MM.1S (cell line): ENCODE measurements around the gene C3.

ENCODE experiments used
- DNase-seq: peaks from one replicate; pipeline ENCODE4 v3.0.0-alpha.2; 2015
- H2AFZ ChIP-seq: fragments of 300-600 bp; sonication (generic); 2 replicates; pipeline ENCODE4 v1.6.0; 2016; ENCODE audit warnings: antibody characterized with exemption, low read length
- H3F3A ChIP-seq: fragments of 300-600 bp; sonication (generic); 2 replicates; pipeline ENCODE4 v1.6.1; 2016; ENCODE audit warnings: mild to moderate bottlenecking, antibody characterized with exemption, low read length, moderate library complexity, mixed read lengths; ENCODE audit not compliant: insufficient read depth
- H3K27ac ChIP-seq: fragments of 300-600 bp; sonication (generic); 2 replicates; pipeline ENCODE4 v1.5.1; 2016; ENCODE audit warnings: mild to moderate bottlenecking, low read length
- H3K27me3 ChIP-seq: fragments of 300-600 bp; sonication (generic); replicated peaks from 2 replicates; pipeline ENCODE4 v1.6.0; 2016; ENCODE audit warnings: low read length; ENCODE audit not compliant: insufficient read depth
- H3K36me3 ChIP-seq: fragments of 300-600 bp; sonication (generic); replicated peaks from 2 replicates; pipeline ENCODE4 v1.6.1; 2016; ENCODE audit warnings: mild to moderate bottlenecking, low read length, mixed read lengths; ENCODE audit not compliant: insufficient read depth
- H3K4me1 ChIP-seq: fragments of 300-600 bp; sonication (generic); 2 replicates; pipeline ENCODE4 v1.6.1; 2016; ENCODE audit warnings: low read length, mixed read lengths
- H3K4me2 ChIP-seq: fragments of 300-600 bp; sonication (generic); 2 replicates; pipeline ENCODE4 v1.6.0; 2016; ENCODE audit warnings: low read depth, low read length
- H3K4me3 ChIP-seq: fragments of 300-600 bp; sonication (generic); 2 replicates; pipeline ENCODE4 v1.5.1; 2016; ENCODE audit warnings: low read length, mixed read lengths
- H3K79me2 ChIP-seq: fragments of 300-600 bp; sonication (generic); 2 replicates; pipeline ENCODE4 v1.6.1; 2016; ENCODE audit warnings: mixed run types, low read length, mixed read lengths
- H3K9ac ChIP-seq: fragments of 300-600 bp; sonication (generic); 2 replicates; pipeline ENCODE4 v1.6.1; 2016; ENCODE audit warnings: low read length, mixed read lengths
- H3K9me2 ChIP-seq: fragments of 300-600 bp; sonication (generic); replicated peaks from 2 replicates; pipeline ENCODE4 v1.6.1; 2016; ENCODE audit warnings: mild to moderate bottlenecking, low read length, mixed read lengths; ENCODE audit not compliant: insufficient read depth
- H3K9me3 ChIP-seq: fragments of 300-600 bp; sonication (generic); replicated peaks from 2 replicates; pipeline ENCODE4 v1.6.1; 2016; ENCODE audit warnings: mild to moderate bottlenecking, low read length, mixed read lengths; ENCODE audit not compliant: insufficient read depth
- H4K20me1 ChIP-seq: fragments of 300-600 bp; sonication (generic); 2 replicates; pipeline ENCODE4 v1.6.1; 2016; ENCODE audit warnings: mild to moderate bottlenecking, low read length, moderate library complexity, mixed read lengths; ENCODE audit not compliant: insufficient read depth
- EZH2 ChIP-seq: fragments of 300-600 bp; sonication (generic); optimal IDR thresholded peaks from 2 replicates; pipeline ENCODE3; 2017; ENCODE audit warnings: low read depth, mild to moderate bottlenecking, antibody characterized with exemption, low read length, mixed read lengths
- EZH2phosphoT487 ChIP-seq: fragments of 300-600 bp; sonication (generic); IDR thresholded peaks from 2 replicates; pipeline ENCODE4 v1.6.1; 2018; ENCODE audit warnings: antibody characterized with exemption, low read length
- TF ChIP-seq, protein P1 (sequence below): fragments of 300-600 bp; sonication (generic); IDR thresholded peaks from 2 replicates; pipeline ENCODE4 v1.5.1; 2016; ENCODE audit warnings: antibody characterized with exemption, low read length, mixed read lengths

The C3 gene

DNA sequence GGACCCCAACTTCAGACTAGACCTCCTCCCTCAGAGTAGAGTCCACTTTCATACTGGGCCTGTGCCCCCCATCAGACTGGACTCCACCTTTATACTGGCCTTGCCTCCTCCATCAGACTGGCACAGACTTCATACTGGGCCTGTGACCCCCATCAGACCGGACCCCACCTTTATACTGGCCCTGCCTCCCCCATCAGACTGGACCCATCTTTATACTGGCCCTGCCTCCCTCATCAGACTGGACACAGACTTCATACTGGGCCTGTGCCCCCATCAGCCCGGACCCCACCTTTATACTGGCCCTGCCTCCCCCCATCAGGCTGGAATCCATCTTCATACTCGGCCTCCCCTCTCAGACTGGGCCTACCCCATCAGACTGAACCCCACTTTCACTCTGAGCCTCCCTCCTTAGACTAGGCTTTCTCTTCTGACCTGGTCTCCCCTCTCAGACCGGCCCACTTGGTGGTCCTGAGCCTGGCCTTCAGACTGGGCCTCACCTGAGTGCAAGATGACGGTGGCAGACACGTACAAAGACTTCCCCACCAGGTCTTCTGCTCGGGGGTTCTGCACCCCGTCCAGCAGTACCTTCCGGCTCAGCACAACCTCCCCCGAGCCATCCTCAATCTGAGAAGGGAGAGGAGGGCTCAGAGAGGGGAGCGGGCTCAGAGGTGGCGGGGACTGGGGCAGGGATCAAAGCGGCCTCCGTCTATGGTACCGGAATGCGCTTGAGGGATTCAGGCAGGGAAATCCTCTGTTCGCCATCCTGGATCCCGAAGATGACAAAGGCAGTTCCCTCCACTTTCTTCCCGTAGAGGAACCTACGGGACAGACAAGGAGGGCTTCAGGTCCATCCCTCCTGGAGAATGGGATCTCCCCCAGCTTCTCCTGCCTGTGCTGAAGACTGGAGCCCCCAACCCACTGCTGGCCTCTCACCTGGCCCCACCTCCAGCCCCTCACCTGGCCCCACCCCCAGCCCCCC lies 7.5 kb downstream of the C3 start:
- no peak overlapping the region for H3K9ac ChIP-seq
- no peaks in the 10 kb centered on the region for H3K4me1 ChIP-seq
- H3K79me2 ChIP-seq, result no peaks in the 10 kb centered on the region
- no peak overlapping the region for H2AFZ ChIP-seq
- no peaks in the 10 kb centered on the region for H3K9me3 ChIP-seq
- H3K4me3 ChIP-seq, result no peak overlapping the region
- H3K9me2 ChIP-seq, result no peaks in the 10 kb centered on the region
- H3K27ac ChIP-seq, result no peak overlapping the region
- H3K27me3 ChIP-seq, result peaks cover 78% of the 10 kb centered on the region
- H3K36me3 ChIP-seq, result no peaks in the 10 kb centered on the region
- H3F3A ChIP-seq, result no peaks in the 10 kb centered on the region
- no peaks in the 10 kb centered on the region for H4K20me1 ChIP-seq
- no peak overlapping the region for H3K4me2 ChIP-seq
- TF ChIP-seq, protein P1, sequence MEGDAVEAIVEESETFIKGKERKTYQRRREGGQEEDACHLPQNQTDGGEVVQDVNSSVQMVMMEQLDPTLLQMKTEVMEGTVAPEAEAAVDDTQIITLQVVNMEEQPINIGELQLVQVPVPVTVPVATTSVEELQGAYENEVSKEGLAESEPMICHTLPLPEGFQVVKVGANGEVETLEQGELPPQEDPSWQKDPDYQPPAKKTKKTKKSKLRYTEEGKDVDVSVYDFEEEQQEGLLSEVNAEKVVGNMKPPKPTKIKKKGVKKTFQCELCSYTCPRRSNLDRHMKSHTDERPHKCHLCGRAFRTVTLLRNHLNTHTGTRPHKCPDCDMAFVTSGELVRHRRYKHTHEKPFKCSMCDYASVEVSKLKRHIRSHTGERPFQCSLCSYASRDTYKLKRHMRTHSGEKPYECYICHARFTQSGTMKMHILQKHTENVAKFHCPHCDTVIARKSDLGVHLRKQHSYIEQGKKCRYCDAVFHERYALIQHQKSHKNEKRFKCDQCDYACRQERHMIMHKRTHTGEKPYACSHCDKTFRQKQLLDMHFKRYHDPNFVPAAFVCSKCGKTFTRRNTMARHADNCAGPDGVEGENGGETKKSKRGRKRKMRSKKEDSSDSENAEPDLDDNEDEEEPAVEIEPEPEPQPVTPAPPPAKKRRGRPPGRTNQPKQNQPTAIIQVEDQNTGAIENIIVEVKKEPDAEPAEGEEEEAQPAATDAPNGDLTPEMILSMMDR, result no peak
- TF ChIP-seq EZH2phosphoT487 (no peak), EZH2 (no peak)
- no peak for DNase-seq

DNA sequence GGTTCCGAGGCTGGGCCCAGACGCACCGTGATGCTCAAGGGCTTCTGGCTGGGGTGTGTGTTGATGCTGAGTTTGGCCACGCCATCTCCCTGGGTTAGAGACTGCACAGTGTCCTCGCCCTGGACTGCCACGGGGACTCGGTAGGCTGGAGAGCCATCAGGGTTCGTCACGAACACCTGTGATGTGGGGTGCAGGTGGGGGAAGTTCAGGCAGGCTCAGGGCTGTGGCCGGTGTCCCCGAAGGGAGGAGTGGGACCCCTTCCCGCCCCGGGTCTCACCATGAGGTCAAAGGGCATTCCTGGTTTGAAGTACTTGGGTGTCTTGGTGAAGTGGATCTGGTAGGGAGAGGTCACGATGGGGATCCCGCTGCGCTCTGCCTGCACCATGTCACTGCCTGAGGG lies 8.2 kb downstream of the C3 start:
- no peak overlapping the region for H2AFZ ChIP-seq
- no peaks in the 10 kb centered on the region for H3K9me3 ChIP-seq
- no peaks in the 10 kb centered on the region for H4K20me1 ChIP-seq
- H3K4me3 ChIP-seq, result no peak overlapping the region
- H3F3A ChIP-seq, result no peaks in the 10 kb centered on the region
- no peak overlapping the region for H3K4me2 ChIP-seq
- no peak for DNase-seq
- no peak overlapping the region for H3K27ac ChIP-seq
- TF ChIP-seq, protein P1, result no peak
- no peak for TF ChIP-seq EZH2
- no peak for TF ChIP-seq EZH2phosphoT487
- H3K9me2 ChIP-seq, result no peaks in the 10 kb centered on the region
- no peaks in the 10 kb centered on the region for H3K36me3 ChIP-seq
- H3K4me1 ChIP-seq, result no peaks in the 10 kb centered on the region
- H3K27me3 ChIP-seq, result peaks cover 82% of the 10 kb centered on the region
- no peaks in the 10 kb centered on the region for H3K79me2 ChIP-seq
- H3K9ac ChIP-seq, result no peak overlapping the region

DNA sequence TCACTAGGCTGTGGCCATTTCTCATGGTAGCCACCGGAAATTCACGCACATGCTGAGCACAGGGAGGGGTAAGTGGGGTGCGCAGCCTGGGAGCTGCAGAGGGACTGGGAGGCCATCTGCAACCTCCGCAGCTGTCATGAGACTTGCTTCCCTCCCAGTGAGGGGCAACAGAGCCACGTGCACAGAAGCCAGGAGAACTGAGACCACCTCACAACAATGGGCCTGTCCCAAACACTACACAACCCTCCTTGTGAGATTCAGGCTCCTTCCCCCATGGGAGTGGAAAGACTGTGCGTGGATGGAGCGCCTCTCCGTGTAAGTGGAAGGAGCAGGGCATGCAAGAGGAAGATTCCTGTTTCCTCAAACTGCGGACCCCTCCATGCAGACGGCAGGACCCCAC lies 8.8 kb downstream of the C3 start:
- no peak for TF ChIP-seq EZH2phosphoT487
- TF ChIP-seq, protein P1, result no peak
- TF ChIP-seq EZH2, result no peak
- Histone ChIP-seq H3K79me2 (no peaks in the 10 kb centered on the region), H3K4me3 (no peak overlapping the region), H2AFZ (no peak overlapping the region), H3K27me3 (peaks cover 79% of the 10 kb centered on the region), H4K20me1 (no peaks in the 10 kb centered on the region), H3K9ac (no peak overlapping the region), H3K27ac (no peak overlapping the region), H3K4me1 (no peaks in the 10 kb centered on the region), H3K36me3 (no peaks in the 10 kb centered on the region), H3K4me2 (no peak overlapping the region), H3K9me3 (no peaks in the 10 kb centered on the region), H3F3A (no peaks in the 10 kb centered on the region), H3K9me2 (no peaks in the 10 kb centered on the region)
- DNase-seq, result no peak
